Chondrocyte (in vitro differentiated cells): ENCODE measurements around the gene KIF12. TPM values are rescaled to one million over a fixed set of nuclear protein-coding genes. Genes with fewer than 3 reads are reported as not detected.

Source experiments
- DNase-seq: peaks from one replicate; pipeline ENCODE4 v3.0.0; 2021; ENCODE audit warnings: mixed read lengths, low spot score
- H3K27ac Mint-ChIP-seq: one replicate; pipeline ENCODE4 v1.8.0; 2021; ENCODE audit warnings: mild to moderate bottlenecking, moderate library complexity, mixed read lengths; ENCODE audit not compliant: unreplicated experiment
- H3K27me3 Mint-ChIP-seq: 2 replicates; pipeline ENCODE4 v1.8.0; 2021; ENCODE audit warnings: low read depth, mixed read lengths
- H3K36me3 Mint-ChIP-seq: 2 replicates; pipeline ENCODE4 v1.8.0; 2021; ENCODE audit warnings: low read depth, mixed read lengths
- H3K4me1 Mint-ChIP-seq: 2 replicates; pipeline ENCODE4 v1.8.0; 2021; ENCODE audit warnings: low read depth, mild to moderate bottlenecking, mixed read lengths
- H3K4me3 Mint-ChIP-seq: one replicate; pipeline ENCODE4 v1.8.0; 2021; ENCODE audit warnings: mild to moderate bottlenecking, moderate library complexity, mixed read lengths; ENCODE audit not compliant: unreplicated experiment
- H3K9me3 Mint-ChIP-seq: 2 replicates; pipeline ENCODE4 v1.8.0; 2021; ENCODE audit warnings: low read depth, mixed read lengths
- CTCF ChIP-seq: fragments of 200-600 bp; sonication (generic); IDR thresholded peaks from 2 replicates; pipeline ENCODE4 v1.5.0; 2021; ENCODE audit warnings: antibody characterized with exemption, mild to moderate bottlenecking, moderate library complexity
- total RNA-seq: library from RNA; stranded (reverse); gene quantifications from 3 replicates; pipeline ENCODE4 v1.2.1, GENCODE V29; 2021

Gene KIF12
- total RNA-seq, 1 donor from 2014 or later, result 0.70 TPM

- Mint-ChIP-seq H3K27me3 (peaks cover 22% of the 10 kb centered on the region), H3K36me3 (no peaks in the 10 kb centered on the region), H3K4me3 (no peak overlapping the region), H3K4me1 (peaks cover 6% of the 10 kb centered on the region), H3K9me3 (peaks cover 2% of the 10 kb centered on the region), H3K27ac (no peak overlapping the region)
- no peak for TF ChIP-seq CTCF
- DNase-seq, result no peak
These were observed 41.3 kb upstream of the KIF12 start for GRCh38 chr9:114140401-114140800.

- DNase-seq, result no peak
- Mint-ChIP-seq H3K9me3 (peaks cover 2% of the 10 kb centered on the region), H3K27me3 (peaks cover 23% of the 10 kb centered on the region), H3K4me3 (no peak overlapping the region), H3K27ac (no peak overlapping the region), H3K4me1 (peaks cover 6% of the 10 kb centered on the region), H3K36me3 (no peaks in the 10 kb centered on the region)
- TF ChIP-seq CTCF, result no peak
These were observed 40.0 kb upstream of the KIF12 start for GRCh38 chr9:114139071-114139470.

GRCh38 chr9:114138552-114138971 is 39.5 kb upstream of the KIF12 start:
- no peak for TF ChIP-seq CTCF
- peaks cover 23% of the 10 kb centered on the region for H3K27me3 Mint-ChIP-seq
- H3K27ac Mint-ChIP-seq, result no peak overlapping the region

GRCh38 chr9:114137831-114138230 is 38.7 kb upstream of the KIF12 start:
- Mint-ChIP-seq H3K4me3 (no peak overlapping the region), H3K4me1 (peaks cover 6% of the 10 kb centered on the region), H3K27me3 (peaks cover 23% of the 10 kb centered on the region), H3K9me3 (peaks cover 2% of the 10 kb centered on the region), H3K36me3 (no peaks in the 10 kb centered on the region), H3K27ac (no peak overlapping the region)
- no peak for DNase-seq
- no peak for TF ChIP-seq CTCF

More at GRCh38 chr9:114138552-114138971, 39.5 kb upstream of the KIF12 start:
- H3K4me1 Mint-ChIP-seq, result peaks cover 6% of the 10 kb centered on the region
- peaks cover 2% of the 10 kb centered on the region for H3K9me3 Mint-ChIP-seq
- no peak overlapping the region for H3K4me3 Mint-ChIP-seq
- H3K36me3 Mint-ChIP-seq, result no peaks in the 10 kb centered on the region
- no peak for DNase-seq

GRCh38 chr9:114134827-114135396 is 35.8 kb upstream of the KIF12 start:
- peaks cover 21% of the 10 kb centered on the region for H3K27me3 Mint-ChIP-seq
- H3K4me1 Mint-ChIP-seq, result no peaks in the 10 kb centered on the region
- DNase-seq, result no peak
- no peak overlapping the region for H3K27ac Mint-ChIP-seq
- H3K36me3 Mint-ChIP-seq, result no peaks in the 10 kb centered on the region
- H3K9me3 Mint-ChIP-seq, result peaks cover 2% of the 10 kb centered on the region
- no peak for TF ChIP-seq CTCF
- H3K4me3 Mint-ChIP-seq, result no peak overlapping the region
